K562 (cell line): Measurements from ENCODE around the gene TBXAS1. TPM values are rescaled to one million over a fixed set of nuclear protein-coding genes. Genes with fewer than 3 reads are reported as not detected.
A peak's percentile ranks its signal among the peaks of the same experiment; 100 is the strongest.

Experiments
- ATF7 ChIP-seq: fragments of 450-650 bp; IDR thresholded peaks from 2 replicates; pipeline ENCODE4 v1.7.1; 2014; ENCODE audit warnings: mild to moderate bottlenecking, moderate library complexity
- CC2D1A ChIP-seq: fragments of 450-650 bp; IDR thresholded peaks from 2 replicates; pipeline ENCODE4 v1.6.1; 2017; ENCODE audit warnings: mild to moderate bottlenecking
- EZH2 ChIP-seq: IDR thresholded peaks from 2 replicates; pipeline ENCODE4 v1.6.1; 2012; ENCODE audit warnings: low read depth, mild to moderate bottlenecking, inconsistent platforms, low read length, borderline replicate concordance
- FOSL1 ChIP-seq: fragments of 200-800 bp; sonication (Bioruptor generic); conservative IDR thresholded peaks from 2 replicates; pipeline ENCODE4 v1.6.1; 2016; ENCODE audit warnings: missing genetic modification characterization, missing compliant biosample characterization
- FOXM1 ChIP-seq, 2 experiments: fragments of 450-650 bp in 1 of 2; sonication (generic) in 1 of 2; formaldehyde crosslinking in 1 of 2; IDR thresholded peaks; 2 replicates each; pipeline versions ENCODE4 v1.6.1 to v1.9.0; 2017 to 2022; ENCODE audit warnings: low read depth in 2 of 2, mild to moderate bottlenecking in 2 of 2, missing genetic modification reagents in 1 of 2, moderate library complexity in 1 of 2
- MCM2 ChIP-seq: fragments of 450-650 bp; IDR thresholded peaks from 2 replicates; pipeline ENCODE4 v1.6.1; 2017; ENCODE audit warnings: low read depth, mild to moderate bottlenecking
- SAFB2 ChIP-seq: fragments of 200-400 bp; formaldehyde crosslinking; IDR thresholded peaks from 2 replicates; pipeline ENCODE4 v1.6.1; 2018; ENCODE audit warnings: borderline replicate concordance, low read length, low read depth, moderate library complexity; ENCODE audit not compliant: severe bottlenecking
- TAF7 ChIP-seq: fragments of 450-650 bp; IDR thresholded peaks from 2 replicates; pipeline ENCODE4 v1.6.1; 2016; ENCODE audit warnings: missing genetic modification characterization, missing compliant biosample characterization
- ZNF699 ChIP-seq: fragments of 250-450 bp; sonication (Bioruptor Pico); IDR thresholded peaks from 2 replicates; pipeline ENCODE4 v1.8.0; 2021; ENCODE audit warnings: mild to moderate bottlenecking, moderate library complexity; ENCODE audit not compliant: insufficient replicate concordance
- ZNF764 ChIP-seq: fragments of 250-450 bp; sonication (Bioruptor Pico); IDR thresholded peaks from 2 replicates; pipeline ENCODE4 v1.4.0; 2020; ENCODE audit warnings: low read depth, mild to moderate bottlenecking, moderate library complexity
- ZNF778 ChIP-seq: fragments of 450-650 bp; formaldehyde crosslinking; IDR thresholded peaks from 2 replicates; pipeline ENCODE4 v1.4.0; 2020; ENCODE audit warnings: mild to moderate bottlenecking, moderate library complexity
- polyA plus RNA-seq, 8 experiments: library from polyadenylated mRNA; depleted of rRNA in 4 of 8; stranded (reverse) in 5 of 8; unstranded in 3 of 8; fragments of >200 nt; fragmentation: Nextera tagmentation in 2 of 8; fragmentation: Illumina TruSeq in 1 of 8; extraction: Ambion mirVana in 2 of 8; extraction: Trizol in 1 of 8; gene quantifications; 2 replicates each; pipeline versions ENCODE4 v1.2.1 to v1.2.3, GENCODE V29; 2011 to 2014; ENCODE audit warnings: inconsistent platforms in 1 of 8, missing spikeins in 1 of 8
- total RNA-seq, 7 experiments: library from RNA; depleted of rRNA in 6 of 7; stranded (reverse); fragments of >200 nt in 6 of 7; fragmentation: Illumina TruSeq in 2 of 7; extraction: Trizol in 2 of 7; gene quantifications; 2 replicates each; pipeline versions ENCODE4 v1.2.1 to v1.2.3, GENCODE V29; 2011 to 2021; ENCODE audit warnings: low replicate concordance in 1 of 7
- TF ChIP-seq, protein P1 (sequence below), 2 experiments: IDR thresholded peaks; 2 replicates each; pipeline ENCODE4 v1.6.1; 2012; ENCODE audit warnings: improper control_type of control experiment in 2 of 2, low read depth in 2 of 2, low read length in 2 of 2, borderline replicate concordance in 1 of 2
- TF ChIP-seq, protein P2 (sequence below): fragments of 450-650 bp; IDR thresholded peaks from one replicate; pipeline ENCODE4 v1.6.1; 2018; ENCODE audit warnings: mild to moderate bottlenecking, moderate library complexity; ENCODE audit not compliant: partially characterized antibody
- TF ChIP-seq, protein P3 (sequence below): fragments of 450-650 bp; IDR thresholded peaks from 2 replicates; pipeline ENCODE4 v1.6.1; 2017; ENCODE audit warnings: mild to moderate bottlenecking, moderate library complexity
- TF ChIP-seq, protein P4 (sequence below): fragments of 250-450 bp; sonication (Bioruptor Pico); IDR thresholded peaks from 2 replicates; pipeline ENCODE4 v1.5.0; 2020; ENCODE audit warnings: mild to moderate bottlenecking
- TF ChIP-seq, protein P5 (sequence below): sonication (generic); formaldehyde crosslinking; IDR thresholded peaks from 2 replicates; pipeline ENCODE4 v1.8.0; 2022; ENCODE audit warnings: mild to moderate bottlenecking, low read depth, missing genetic modification reagents
- TF ChIP-seq, protein P6 (sequence below): fragments of 200-800 bp; sonication (Bioruptor generic); IDR thresholded peaks from 2 replicates; pipeline ENCODE4 v1.6.1; 2017; ENCODE audit warnings: missing genetic modification characterization, missing compliant biosample characterization

TBXAS1 gene
- total and polyA plus RNA-seq, 9 of the 15 experiments (the other 6 are each of a cell fraction or from before 2014, with no cell fraction given), result 1.1 to 8.3 (median 1.9) TPM

DNA sequence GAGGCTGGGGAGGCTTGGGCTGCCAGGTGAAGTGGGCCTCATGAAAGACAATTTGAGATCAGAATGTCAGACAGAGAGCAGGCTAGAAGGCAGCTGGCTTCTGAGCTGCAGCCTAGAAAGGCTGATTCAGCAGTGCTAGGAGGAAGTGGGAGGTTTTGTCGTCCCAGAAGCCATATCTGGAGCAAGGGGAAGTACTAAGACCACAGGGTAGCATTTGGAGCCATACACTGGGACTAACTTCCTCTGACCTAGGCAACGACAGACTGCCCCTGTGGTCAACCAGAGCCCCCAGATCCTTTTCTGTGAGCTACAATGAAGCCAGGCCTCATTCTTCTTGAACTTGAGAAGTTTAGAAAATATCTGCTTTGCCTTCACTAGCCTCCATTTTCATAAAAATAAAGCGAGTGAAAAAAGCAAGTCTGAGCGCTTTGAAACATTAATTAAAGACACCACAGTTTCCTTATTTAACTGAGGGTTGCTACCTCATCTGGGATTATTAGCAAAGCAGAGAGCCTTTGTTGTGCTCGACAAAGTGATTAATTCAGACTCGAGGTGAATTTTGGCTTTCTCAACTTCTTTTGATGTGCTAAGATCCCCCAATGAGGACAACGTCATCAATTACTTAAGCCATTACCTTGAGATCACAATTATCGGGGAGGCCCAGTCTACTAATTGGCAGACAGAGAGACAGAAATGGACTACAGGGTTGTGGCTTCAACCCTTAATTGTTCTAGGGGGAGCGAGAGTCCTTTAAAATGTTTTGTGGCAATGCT, 26.6 kb downstream of the TBXAS1 start (continued):
- TF ChIP-seq FOSL1 (tag) (no peak), CC2D1A (0 out of 2 replicates have a peak, but pooled peaks have one; percentile 13), SAFB2 (no peak), ZNF778 (CRISPR knock-in tag) (no peak), ATF7 (no peak), FOXM1 (IDR thresholded peaks at IDR 0.05; ENCODE audit: low read depth) (no peak), FOXM1 (CRISPR knock-in tag; IDR thresholded peaks at IDR 0.05; ENCODE audit: low read depth) (no peak), MCM2 (no peak), EZH2 (no peak), TAF7 (tag) (no peak; the same call in 1 of the 2 replicates), ZNF699 (CRISPR knock-in tag) (no peak), ZNF764 (CRISPR knock-in tag) (no peak)
- TF ChIP-seq, protein P1, sequence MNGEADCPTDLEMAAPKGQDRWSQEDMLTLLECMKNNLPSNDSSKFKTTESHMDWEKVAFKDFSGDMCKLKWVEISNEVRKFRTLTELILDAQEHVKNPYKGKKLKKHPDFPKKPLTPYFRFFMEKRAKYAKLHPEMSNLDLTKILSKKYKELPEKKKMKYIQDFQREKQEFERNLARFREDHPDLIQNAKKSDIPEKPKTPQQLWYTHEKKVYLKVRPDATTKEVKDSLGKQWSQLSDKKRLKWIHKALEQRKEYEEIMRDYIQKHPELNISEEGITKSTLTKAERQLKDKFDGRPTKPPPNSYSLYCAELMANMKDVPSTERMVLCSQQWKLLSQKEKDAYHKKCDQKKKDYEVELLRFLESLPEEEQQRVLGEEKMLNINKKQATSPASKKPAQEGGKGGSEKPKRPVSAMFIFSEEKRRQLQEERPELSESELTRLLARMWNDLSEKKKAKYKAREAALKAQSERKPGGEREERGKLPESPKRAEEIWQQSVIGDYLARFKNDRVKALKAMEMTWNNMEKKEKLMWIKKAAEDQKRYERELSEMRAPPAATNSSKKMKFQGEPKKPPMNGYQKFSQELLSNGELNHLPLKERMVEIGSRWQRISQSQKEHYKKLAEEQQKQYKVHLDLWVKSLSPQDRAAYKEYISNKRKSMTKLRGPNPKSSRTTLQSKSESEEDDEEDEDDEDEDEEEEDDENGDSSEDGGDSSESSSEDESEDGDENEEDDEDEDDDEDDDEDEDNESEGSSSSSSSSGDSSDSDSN (IDR thresholded peaks at IDR 0.05; ENCODE audit: borderline replicate concordance in 1 of 2, low read depth in 2 of 2, low read length in 2 of 2), result no peak
- TF ChIP-seq, protein P2, sequence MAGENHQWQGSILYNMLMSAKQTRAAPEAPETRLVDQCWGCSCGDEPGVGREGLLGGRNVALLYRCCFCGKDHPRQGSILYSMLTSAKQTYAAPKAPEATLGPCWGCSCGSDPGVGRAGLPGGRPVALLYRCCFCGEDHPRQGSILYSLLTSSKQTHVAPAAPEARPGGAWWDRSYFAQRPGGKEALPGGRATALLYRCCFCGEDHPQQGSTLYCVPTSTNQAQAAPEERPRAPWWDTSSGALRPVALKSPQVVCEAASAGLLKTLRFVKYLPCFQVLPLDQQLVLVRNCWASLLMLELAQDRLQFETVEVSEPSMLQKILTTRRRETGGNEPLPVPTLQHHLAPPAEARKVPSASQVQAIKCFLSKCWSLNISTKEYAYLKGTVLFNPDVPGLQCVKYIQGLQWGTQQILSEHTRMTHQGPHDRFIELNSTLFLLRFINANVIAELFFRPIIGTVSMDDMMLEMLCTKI, result no peak
- TF ChIP-seq, protein P3, sequence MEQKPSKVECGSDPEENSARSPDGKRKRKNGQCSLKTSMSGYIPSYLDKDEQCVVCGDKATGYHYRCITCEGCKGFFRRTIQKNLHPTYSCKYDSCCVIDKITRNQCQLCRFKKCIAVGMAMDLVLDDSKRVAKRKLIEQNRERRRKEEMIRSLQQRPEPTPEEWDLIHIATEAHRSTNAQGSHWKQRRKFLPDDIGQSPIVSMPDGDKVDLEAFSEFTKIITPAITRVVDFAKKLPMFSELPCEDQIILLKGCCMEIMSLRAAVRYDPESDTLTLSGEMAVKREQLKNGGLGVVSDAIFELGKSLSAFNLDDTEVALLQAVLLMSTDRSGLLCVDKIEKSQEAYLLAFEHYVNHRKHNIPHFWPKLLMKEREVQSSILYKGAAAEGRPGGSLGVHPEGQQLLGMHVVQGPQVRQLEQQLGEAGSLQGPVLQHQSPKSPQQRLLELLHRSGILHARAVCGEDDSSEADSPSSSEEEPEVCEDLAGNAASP, result no peak
- TF ChIP-seq, protein P4, sequence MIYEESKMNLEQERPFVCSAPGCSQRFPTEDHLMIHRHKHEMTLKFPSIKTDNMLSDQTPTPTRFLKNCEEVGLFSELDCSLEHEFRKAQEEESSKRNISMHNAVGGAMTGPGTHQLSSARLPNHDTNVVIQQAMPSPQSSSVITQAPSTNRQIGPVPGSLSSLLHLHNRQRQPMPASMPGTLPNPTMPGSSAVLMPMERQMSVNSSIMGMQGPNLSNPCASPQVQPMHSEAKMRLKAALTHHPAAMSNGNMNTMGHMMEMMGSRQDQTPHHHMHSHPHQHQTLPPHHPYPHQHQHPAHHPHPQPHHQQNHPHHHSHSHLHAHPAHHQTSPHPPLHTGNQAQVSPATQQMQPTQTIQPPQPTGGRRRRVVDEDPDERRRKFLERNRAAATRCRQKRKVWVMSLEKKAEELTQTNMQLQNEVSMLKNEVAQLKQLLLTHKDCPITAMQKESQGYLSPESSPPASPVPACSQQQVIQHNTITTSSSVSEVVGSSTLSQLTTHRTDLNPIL (CRISPR knock-in tag), result no peak
- TF ChIP-seq, protein P5, sequence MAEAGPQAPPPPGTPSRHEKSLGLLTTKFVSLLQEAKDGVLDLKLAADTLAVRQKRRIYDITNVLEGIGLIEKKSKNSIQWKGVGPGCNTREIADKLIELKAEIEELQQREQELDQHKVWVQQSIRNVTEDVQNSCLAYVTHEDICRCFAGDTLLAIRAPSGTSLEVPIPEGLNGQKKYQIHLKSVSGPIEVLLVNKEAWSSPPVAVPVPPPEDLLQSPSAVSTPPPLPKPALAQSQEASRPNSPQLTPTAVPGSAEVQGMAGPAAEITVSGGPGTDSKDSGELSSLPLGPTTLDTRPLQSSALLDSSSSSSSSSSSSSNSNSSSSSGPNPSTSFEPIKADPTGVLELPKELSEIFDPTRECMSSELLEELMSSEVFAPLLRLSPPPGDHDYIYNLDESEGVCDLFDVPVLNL (CRISPR knock-in tag), result no peak
- TF ChIP-seq, protein P6, sequence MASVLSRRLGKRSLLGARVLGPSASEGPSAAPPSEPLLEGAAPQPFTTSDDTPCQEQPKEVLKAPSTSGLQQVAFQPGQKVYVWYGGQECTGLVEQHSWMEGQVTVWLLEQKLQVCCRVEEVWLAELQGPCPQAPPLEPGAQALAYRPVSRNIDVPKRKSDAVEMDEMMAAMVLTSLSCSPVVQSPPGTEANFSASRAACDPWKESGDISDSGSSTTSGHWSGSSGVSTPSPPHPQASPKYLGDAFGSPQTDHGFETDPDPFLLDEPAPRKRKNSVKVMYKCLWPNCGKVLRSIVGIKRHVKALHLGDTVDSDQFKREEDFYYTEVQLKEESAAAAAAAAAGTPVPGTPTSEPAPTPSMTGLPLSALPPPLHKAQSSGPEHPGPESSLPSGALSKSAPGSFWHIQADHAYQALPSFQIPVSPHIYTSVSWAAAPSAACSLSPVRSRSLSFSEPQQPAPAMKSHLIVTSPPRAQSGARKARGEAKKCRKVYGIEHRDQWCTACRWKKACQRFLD (CRISPR knock-in tag), result peak; percentile 96
